Neuronal stem cell (in vitro differentiated cells): Measurements from ENCODE around the gene EPS8L3.

ENCODE experiments used
- DNase-seq: peaks from one replicate; pipeline ENCODE4 v3.0.0-alpha.2; 2013; ENCODE audit warnings: low spot score
- H2AFZ ChIP-seq: one replicate; pipeline ENCODE4 v1.6.1; 2013; ENCODE audit warnings: mild to moderate bottlenecking, low read length, inconsistent platforms
- H2AK5ac ChIP-seq: 2 replicates; pipeline ENCODE4 v1.6.1; 2013; ENCODE audit warnings: low read depth, mild to moderate bottlenecking, inconsistent platforms, low read length, moderate library complexity, mixed read lengths
- H2BK120ac ChIP-seq: 2 replicates; pipeline ENCODE4 v1.6.1; 2013; ENCODE audit warnings: low read depth, mild to moderate bottlenecking, inconsistent platforms, low read length, moderate library complexity, mixed read lengths
- H2BK12ac ChIP-seq: one replicate; pipeline ENCODE4 v1.6.1; 2013; ENCODE audit warnings: low read length, inconsistent platforms
- H2BK15ac ChIP-seq: 2 replicates; pipeline ENCODE4 v1.6.1; 2013; ENCODE audit warnings: mild to moderate bottlenecking, low read length, inconsistent platforms, mixed read lengths
- H2BK5ac ChIP-seq: one replicate; pipeline ENCODE4 v1.6.1; 2013; ENCODE audit warnings: inconsistent platforms, mild to moderate bottlenecking, low read length, moderate library complexity
- H3K14ac ChIP-seq: one replicate; pipeline ENCODE4 v1.6.1; 2013; ENCODE audit warnings: low read length, inconsistent platforms
- H3K18ac ChIP-seq: 2 replicates; pipeline ENCODE4 v1.6.1; 2013; ENCODE audit warnings: low read length, inconsistent platforms
- H3K23ac ChIP-seq: 2 replicates; pipeline ENCODE4 v1.6.1; 2013; ENCODE audit warnings: low read depth, mild to moderate bottlenecking, mixed read lengths, low read length, inconsistent platforms; ENCODE audit not compliant: poor library complexity
- H3K27ac ChIP-seq: replicated peaks from 3 replicates; pipeline ENCODE4 v1.5.1; 2013; ENCODE audit warnings: low read length, inconsistent platforms
- H3K27me3 ChIP-seq, 3 experiments: 2 replicates each; pipeline ENCODE4 v1.6.1; 2013; ENCODE audit warnings: low read length in 3 of 3, mild to moderate bottlenecking in 2 of 3, inconsistent platforms in 1 of 3, low read depth in 1 of 3, mixed read lengths in 1 of 3, moderate library complexity in 1 of 3; ENCODE audit not compliant: control insufficient read depth in 3 of 3, insufficient read depth in 3 of 3
- H3K36me3 ChIP-seq, 2 donors: replicated peaks in 1 of 2; 2 replicates each; pipeline ENCODE4 v1.6.1; 2013; ENCODE audit warnings: low read length in 2 of 2; ENCODE audit not compliant: control insufficient read depth in 2 of 2, insufficient read depth in 2 of 2
- H3K4ac ChIP-seq: 2 replicates; pipeline ENCODE4 v1.6.1; 2013; ENCODE audit warnings: inconsistent platforms, mild to moderate bottlenecking, low read length, moderate library complexity
- H3K4me1 ChIP-seq, 2 donors: 1 replicate in 1 of 2; 2 replicates in 1 of 2; pipeline ENCODE4 v1.6.1; 2013; ENCODE audit warnings: low read length in 2 of 2, low read depth in 1 of 2; ENCODE audit not compliant: control insufficient read depth in 2 of 2, insufficient read depth in 1 of 2
- H3K4me2 ChIP-seq: one replicate; pipeline ENCODE4 v1.6.1; 2013; ENCODE audit warnings: mild to moderate bottlenecking, low read length, inconsistent platforms; ENCODE audit not compliant: insufficient read depth, poor library complexity, severe bottlenecking
- H3K4me3 ChIP-seq, 2 donors: 2 replicates each; pipeline ENCODE4 v1.5.1; 2013; ENCODE audit warnings: low read length in 2 of 2, mild to moderate bottlenecking in 2 of 2, inconsistent platforms in 1 of 2, moderate library complexity in 1 of 2
- H3K79me1 ChIP-seq: one replicate; pipeline ENCODE4 v1.6.1; 2013; ENCODE audit warnings: low read depth, mild to moderate bottlenecking, inconsistent platforms, low read length, moderate library complexity
- H3K9ac ChIP-seq: one replicate; pipeline ENCODE4 v1.6.1; 2013; ENCODE audit warnings: mild to moderate bottlenecking, low read depth, low read length, inconsistent platforms; ENCODE audit not compliant: poor library complexity
- H3K9me3 ChIP-seq, 2 donors: replicated peaks in 1 of 2; 2 replicates each; pipeline versions ENCODE3 to v1.6.1; 2013; ENCODE audit warnings: low read length in 2 of 2, mild to moderate bottlenecking in 2 of 2, inconsistent platforms in 1 of 2, low read depth in 1 of 2, mixed read lengths in 1 of 2, moderate library complexity in 1 of 2; ENCODE audit not compliant: control insufficient read depth in 2 of 2, insufficient read depth in 1 of 2
- H4K8ac ChIP-seq: one replicate; pipeline ENCODE4 v1.6.1; 2013; ENCODE audit warnings: low read depth, mild to moderate bottlenecking, inconsistent platforms, low read length, moderate library complexity
- H4K91ac ChIP-seq: one replicate; pipeline ENCODE4 v1.6.1; 2013; ENCODE audit warnings: low read length, low read depth, mild to moderate bottlenecking, inconsistent platforms; ENCODE audit not compliant: poor library complexity
- WGBS, 2 donors: extraction: QIAGEN DNeasy Blood & Tissue Kit; methylation state at CpG; one replicate each; pipeline ENCODE4 v1.1.7; 2013; ENCODE audit warnings: missing lambda C conversion rate in 2 of 2, mixed read lengths in 1 of 2; ENCODE audit not compliant: insufficient read length in 2 of 2, insufficient replicate concordance in 1 of 2; ENCODE audit errors: extremely low coverage in 2 of 2; 5-methylcytosine and 5-hydroxymethylcytosine counted together

Gene EPS8L3

DNA sequence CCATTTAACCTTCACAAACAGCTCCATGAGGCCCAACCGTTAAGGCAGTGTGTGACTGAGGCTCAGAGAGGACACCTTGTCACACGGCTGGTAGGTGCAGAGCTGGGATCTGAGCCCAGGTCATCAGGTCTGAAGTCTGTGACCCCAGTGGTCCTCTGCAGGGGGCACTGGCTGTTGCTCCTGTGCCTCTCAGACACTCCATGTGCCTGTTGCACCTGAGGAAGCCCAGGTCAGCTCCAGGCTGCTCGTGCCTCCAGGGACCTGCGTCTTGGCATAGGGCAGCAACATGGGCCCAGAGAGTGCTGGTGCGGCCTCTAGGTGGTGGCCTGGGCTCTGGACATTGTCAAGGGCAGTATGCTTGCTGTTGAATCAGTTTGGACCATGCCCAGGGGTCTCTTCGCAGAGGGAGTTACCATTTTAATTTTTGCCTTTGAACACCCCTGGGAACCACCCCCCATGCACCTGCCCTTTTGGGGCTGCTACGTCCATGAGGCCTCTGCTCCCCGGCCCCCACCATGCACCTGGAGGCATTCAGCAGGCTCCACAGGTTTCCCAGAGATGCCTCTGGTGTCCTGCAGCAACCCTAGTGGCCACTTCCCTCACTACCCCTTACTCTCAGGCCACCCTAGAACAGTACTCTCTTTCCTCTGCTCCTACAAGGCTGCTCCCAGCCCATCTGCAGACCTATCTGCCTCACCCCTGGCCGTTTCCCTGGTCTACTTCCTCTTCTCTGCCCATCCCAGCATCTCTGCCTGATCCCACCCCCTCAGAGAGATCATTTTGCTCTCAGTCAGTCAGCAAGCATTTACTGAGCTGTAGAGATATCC lies 25.2 kb upstream of the EPS8L3 start:
- Histone ChIP-seq H2BK5ac (no peak overlapping the region), H2AK5ac (no peak overlapping the region), H2BK15ac (no peak overlapping the region), H3K14ac (no peak overlapping the region), H3K9me3 (no peaks in the 10 kb centered on the region), H3K4me2 (no peak overlapping the region), H2BK120ac (no peak overlapping the region), H3K9ac (no peak overlapping the region), H2AFZ (peak overlapping the region; percentile 48), H3K4me3 (no peak overlapping the region), H3K79me1 (no peaks in the 10 kb centered on the region), H3K36me3 (no peaks in the 10 kb centered on the region), H3K27ac (no peak overlapping the region), H3K27me3 (peaks cover 0 to 10% (median 0%) of the 10 kb centered on the region in 3 experiments), H3K4me1 (peaks cover 16 to 20% of the 10 kb centered on the region in 2 donors), H2BK12ac (peak overlapping the region; percentile 4), H3K18ac (peak overlapping the region; percentile 33), H3K4ac (no peak overlapping the region), H4K91ac (no peak overlapping the region), H3K23ac (no peak overlapping the region), H4K8ac (no peak overlapping the region)
- DNase-seq: no peak
- WGBS, 2 donors: no CpG with 5 or more reads among the region's 9 CpGs

DNA sequence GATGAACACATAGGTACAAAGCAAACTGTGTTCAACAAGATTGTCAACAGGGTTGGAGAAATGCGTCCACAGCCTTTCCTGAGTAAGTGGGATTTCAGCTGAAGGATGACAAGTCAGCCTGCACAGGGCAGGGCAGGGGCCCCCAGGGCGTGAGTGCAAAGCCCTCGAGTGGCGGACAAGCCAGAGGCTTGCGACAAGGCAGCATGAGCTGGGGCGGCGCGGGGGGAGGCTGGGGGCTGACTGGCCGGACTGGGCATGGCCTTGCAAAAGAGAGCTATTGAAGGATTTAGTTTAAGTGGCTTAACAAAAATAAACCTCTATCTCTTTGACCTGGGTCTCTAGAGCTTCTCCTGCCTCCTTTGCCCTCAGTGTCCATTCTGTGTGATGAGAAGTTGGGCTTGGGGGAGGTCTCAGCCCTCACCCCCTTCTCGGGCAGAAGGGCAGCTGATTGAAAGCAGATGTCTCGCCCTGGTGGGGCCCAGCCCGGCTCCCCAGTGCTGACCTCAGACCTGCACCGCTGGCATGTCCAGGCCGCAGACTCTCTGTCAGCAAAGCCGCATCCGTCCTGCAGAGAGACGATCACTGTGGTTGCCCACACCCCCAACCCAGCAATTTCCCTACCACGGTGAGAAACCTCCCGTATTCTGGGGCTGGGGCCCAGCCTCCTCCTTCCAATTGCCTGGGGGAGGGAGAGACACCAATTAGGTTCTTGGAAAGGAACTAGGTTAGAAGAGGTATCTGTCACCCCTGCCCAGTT lies 24.3 kb upstream of the EPS8L3 start:
- Histone ChIP-seq H3K79me1 (no peaks in the 10 kb centered on the region), H2BK12ac (peak overlapping the region; percentile 52), H3K4me1 (peaks cover 11 to 19% of the 10 kb centered on the region in 2 donors), H2AFZ (no peak overlapping the region), H3K27ac (no peak overlapping the region), H2BK5ac (no peak overlapping the region), H3K4ac (no peak overlapping the region), H3K23ac (peak overlapping the region; percentile 47), H2AK5ac (peak overlapping the region; percentile 17), H3K27me3 (peaks cover 0 to 10% (median 0%) of the 10 kb centered on the region in 3 experiments), H2BK120ac (no peak overlapping the region), H3K9me3 (no peaks in the 10 kb centered on the region), H3K9ac (no peak overlapping the region), H3K4me2 (no peak overlapping the region), H3K18ac (peak overlapping the region; percentile 60), H4K91ac (no peak overlapping the region), H4K8ac (no peak overlapping the region), H2BK15ac (no peak overlapping the region), H3K4me3 (no peak overlapping the region), H3K14ac (no peak overlapping the region), H3K36me3 (no peaks in the 10 kb centered on the region)
- WGBS, 2 donors: no CpG with 5 or more reads among the region's 19 CpGs
- no peak for DNase-seq

DNA sequence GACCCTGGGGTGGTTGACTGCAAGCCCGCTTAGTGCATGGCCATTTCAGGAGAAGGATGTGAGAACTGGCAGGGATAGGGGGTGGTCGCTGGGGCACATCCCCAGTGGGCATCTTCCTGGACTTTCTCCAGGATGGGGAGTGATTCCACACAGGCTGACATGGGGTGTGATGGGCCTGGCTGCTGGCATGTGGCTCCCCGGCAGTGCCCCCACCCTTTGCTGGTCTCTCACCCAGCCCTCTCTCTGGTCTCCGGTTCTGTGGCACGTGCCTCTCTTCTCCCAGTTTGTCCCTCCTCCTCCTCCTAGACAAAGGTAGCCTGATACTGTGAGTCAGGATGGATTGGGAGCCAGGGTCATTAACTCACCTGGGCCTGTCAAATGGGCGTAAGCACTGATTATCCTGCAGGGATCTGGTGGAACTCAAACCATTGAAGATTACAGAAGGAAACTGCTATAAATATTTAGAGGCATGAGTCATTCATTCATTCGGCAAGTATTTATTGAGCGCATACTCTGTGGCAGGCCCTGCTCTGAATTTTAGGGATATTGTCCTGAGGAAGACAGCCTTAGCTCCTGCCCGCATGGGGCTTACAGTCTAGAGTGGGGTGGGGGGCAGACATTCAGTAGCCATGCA lies 23.6 kb upstream of the EPS8L3 start:
- H2BK5ac ChIP-seq: no peak overlapping the region
- no peak overlapping the region for H4K91ac ChIP-seq
- no peak overlapping the region for H3K18ac ChIP-seq
- no peak overlapping the region for H2BK120ac ChIP-seq
- no peak overlapping the region for H3K27ac ChIP-seq
- H3K4ac ChIP-seq: no peak overlapping the region
- H3K9ac ChIP-seq: no peak overlapping the region
- no peak overlapping the region for H2BK15ac ChIP-seq
- no peak overlapping the region for H2BK12ac ChIP-seq
- no peak overlapping the region for H3K4me3 ChIP-seq
- no peak overlapping the region for H2AFZ ChIP-seq
- DNase-seq: no peak
- peaks cover 10 to 16% of the 10 kb centered on the region in 2 donors for H3K4me1 ChIP-seq
- H3K23ac ChIP-seq: no peak overlapping the region
- no peak overlapping the region for H4K8ac ChIP-seq
- no peaks in the 10 kb centered on the region for H3K79me1 ChIP-seq
- H3K14ac ChIP-seq: no peak overlapping the region
- H3K4me2 ChIP-seq: no peak overlapping the region
- peaks cover 0 to 10% (median 0%) of the 10 kb centered on the region in 3 experiments for H3K27me3 ChIP-seq
- no peaks in the 10 kb centered on the region for H3K36me3 ChIP-seq
- WGBS, 2 donors: no CpG with 5 or more reads among the region's 9 CpGs
- H2AK5ac ChIP-seq: no peak overlapping the region
- H3K9me3 ChIP-seq: no peaks in the 10 kb centered on the region
